A549 (cell line): ENCODE results near the gene BANF2. TPM values are rescaled to one million over a fixed set of nuclear protein-coding genes. Genes with fewer than 3 reads are reported as not detected.

Experiments
- ATAC-seq, 2 experiments: fragments of 200-7000 bp in 1 of 2; fragments of >200 bp in 1 of 2; cut with Nextera tagmentation in 1 of 2; cut with Tn5 transposase in 1 of 2; 3 replicates each; pipeline versions ENCODE4 v1.8.0 to v1.9.1; 2018 to 2020; ENCODE audit warnings: mild to moderate bottlenecking in 1 of 2, moderate library complexity in 1 of 2
- CTCF ChIA-PET: fragments of 300-600 bp; sonication (Branson Sonifier 250); formaldehyde crosslinking; extraction: SDS; loops from one replicate; lab custom pipeline; 2021; ENCODE audit warnings: antibody characterized with exemption, inconsistent platforms; lab: Yijun Ruan, JAX
- POLR2A ChIA-PET: fragments of 350-600 bp; formaldehyde crosslinking; extraction: SDS; loops from one replicate; lab custom pipeline; 2021; ENCODE audit warnings: antibody characterized with exemption, inconsistent platforms; lab: Yijun Ruan, JAX
- DNase-seq, 2 experiments: peaks; one replicate each; pipeline versions ENCODE4 v3.0.0 to v3.0.0-alpha.2; 2011 to 2016; ENCODE audit warnings: low read depth in 1 of 2, low spot score in 1 of 2
- FAIRE-seq: peaks from 2 replicates; lab custom pipeline; 2011; peaks lifted over from hg19 to GRCh38; lab: Jason Lieb, UNC
- H3K27ac ChIP-seq, 2 experiments: fragments of >200 bp; sonication (Bioruptor Twin); formaldehyde crosslinking; 3 replicates each; pipeline ENCODE4 v1.5.1; 2016 to 2017
- H3K4me1 ChIP-seq: fragments of >200 bp; sonication (Bioruptor Twin); formaldehyde crosslinking; 3 replicates; pipeline ENCODE4 v1.6.1; 2016
- H3K4me2 ChIP-seq: fragments of >200 bp; sonication (Bioruptor Twin); formaldehyde crosslinking; 3 replicates; pipeline ENCODE4 v1.6.1; 2016
- H3K4me3 ChIP-seq: fragments of >200 bp; sonication (Bioruptor Twin); formaldehyde crosslinking; 3 replicates; pipeline ENCODE4 v1.5.1; 2016
- H3K9me3 ChIP-seq: fragments of >200 bp; sonication (Bioruptor Twin); formaldehyde crosslinking; 3 replicates; pipeline ENCODE4 v1.6.1; 2016
- ATOH8 ChIP-seq: fragments of 250-450 bp; sonication (Bioruptor Pico); IDR thresholded peaks from 2 replicates; pipeline ENCODE4 v1.5.0; 2020; ENCODE audit warnings: low read depth, mild to moderate bottlenecking, moderate library complexity
- BHLHE40 ChIP-seq: IDR thresholded peaks from 2 replicates; pipeline ENCODE4 v1.6.1; 2012; ENCODE audit warnings: low read depth, low read length, inconsistent platforms
- CEBPB ChIP-seq, 2 experiments: fragments of >200 bp in 1 of 2; sonication (Bioruptor Twin) in 1 of 2; formaldehyde crosslinking in 1 of 2; IDR thresholded peaks; 2 replicates each; pipeline ENCODE4 v1.6.1; 2012 to 2016
- CHD2 ChIP-seq: fragments of 150-350 bp; IDR thresholded peaks from 2 replicates; pipeline ENCODE4 v1.6.1; 2014; ENCODE audit warnings: low read length; ENCODE audit not compliant: partially characterized antibody
- FOSL2 ChIP-seq, 2 experiments: fragments of 450-650 bp in 1 of 2; fragments of >200 bp in 1 of 2; sonication (Bioruptor Twin) in 1 of 2; formaldehyde crosslinking; IDR thresholded peaks; 2 replicates each; pipeline versions ENCODE4 v1.5.0 to v1.6.1; 2016 to 2020; ENCODE audit warnings: mild to moderate bottlenecking in 1 of 2, moderate library complexity in 1 of 2
- HOXA7 ChIP-seq: fragments of 250-450 bp; sonication (Bioruptor Pico); IDR thresholded peaks from 2 replicates; pipeline ENCODE4 v1.5.0; 2020; ENCODE audit warnings: mild to moderate bottlenecking, moderate library complexity
- JUN ChIP-seq, 2 experiments: fragments of >200 bp; sonication (Bioruptor Twin); formaldehyde crosslinking; IDR thresholded peaks; 2 replicates in 1 of 2; 3 replicates in 1 of 2; pipeline ENCODE4 v1.6.1; 2016 to 2017
- KDM5A ChIP-seq: fragments of 200-600 bp; sonication (generic); IDR thresholded peaks from 2 replicates; pipeline ENCODE4 v1.6.1; 2016; ENCODE audit warnings: antibody characterized with exemption, mild to moderate bottlenecking
- MAFK ChIP-seq: fragments of 450-650 bp; IDR thresholded peaks from 2 replicates; pipeline ENCODE4 v1.6.1; 2014; ENCODE audit not compliant: partially characterized antibody
- MYC ChIP-seq: IDR thresholded peaks from 2 replicates; pipeline ENCODE4 v1.6.1; 2012; ENCODE audit warnings: mild to moderate bottlenecking, inconsistent platforms, low read length, improper control_type of control experiment, borderline replicate concordance
- NFE2L2 ChIP-seq: fragments of 150-350 bp; conservative IDR thresholded peaks from 2 replicates; pipeline ENCODE4 v1.6.1; 2014; ENCODE audit warnings: low read length
- POLR2A ChIP-seq: IDR thresholded peaks from 2 replicates; pipeline ENCODE4 v1.6.1; 2012; ENCODE audit warnings: mild to moderate bottlenecking, low read length
- POLR2AphosphoS2 ChIP-seq: conservative IDR thresholded peaks from 2 replicates; pipeline ENCODE4 v1.6.1; 2012; ENCODE audit warnings: low read length, improper control_type of control experiment, inconsistent platforms
- RAD21 ChIP-seq, 2 experiments: fragments of >200 bp in 1 of 2; sonication (Bioruptor Twin) in 1 of 2; formaldehyde crosslinking in 1 of 2; IDR thresholded peaks in 1 of 2; conservative IDR thresholded peaks in 1 of 2; 2 replicates in 1 of 2; 3 replicates in 1 of 2; pipeline ENCODE4 v1.6.1; 2012 to 2018; ENCODE audit warnings: inconsistent platforms in 1 of 2
- REST ChIP-seq: fragments of 200-600 bp; sonication (generic); IDR thresholded peaks from 2 replicates; pipeline ENCODE4 v1.6.1; 2016; ENCODE audit warnings: antibody characterized with exemption, mild to moderate bottlenecking, moderate library complexity
- USF2 ChIP-seq: fragments of 450-650 bp; IDR thresholded peaks from 2 replicates; pipeline ENCODE4 v1.6.1; 2014; ENCODE audit warnings: antibody characterized with exemption
- ZNF302 ChIP-seq: fragments of 250-450 bp; sonication (Bioruptor Pico); IDR thresholded peaks from 2 replicates; pipeline ENCODE4 v1.9.0; 2021; ENCODE audit warnings: inconsistent platforms, mild to moderate bottlenecking, moderate library complexity
- WGBS: methylation state at CpG from one replicate; pipeline ENCODE4 v1.1.6; 2017; ENCODE audit errors: missing lambda C conversion rate; 5-methylcytosine and 5-hydroxymethylcytosine counted together
- polyA plus RNA-seq, 4 experiments: library from polyadenylated mRNA; depleted of rRNA in 3 of 4; stranded (reverse); fragments of >200 nt; fragmentation: RNase III in 1 of 4; extraction: RNeasy Plus Mini Kit Qiagen cat#74134 plus additional on column Dnase treatment in 1 of 4; gene quantifications; 2 replicates in 3 of 4; 3 replicates in 1 of 4; pipeline ENCODE4 v1.2.3, GENCODE V29; 2011 to 2017
- TF ChIP-seq, protein P1 (sequence below): IDR thresholded peaks from 2 replicates; pipeline ENCODE4 v1.6.1; 2012

Gene BANF2
- polyA plus RNA-seq, 2 of the 4 experiments (the other 2 are of a cell fraction), result not detected

DNA sequence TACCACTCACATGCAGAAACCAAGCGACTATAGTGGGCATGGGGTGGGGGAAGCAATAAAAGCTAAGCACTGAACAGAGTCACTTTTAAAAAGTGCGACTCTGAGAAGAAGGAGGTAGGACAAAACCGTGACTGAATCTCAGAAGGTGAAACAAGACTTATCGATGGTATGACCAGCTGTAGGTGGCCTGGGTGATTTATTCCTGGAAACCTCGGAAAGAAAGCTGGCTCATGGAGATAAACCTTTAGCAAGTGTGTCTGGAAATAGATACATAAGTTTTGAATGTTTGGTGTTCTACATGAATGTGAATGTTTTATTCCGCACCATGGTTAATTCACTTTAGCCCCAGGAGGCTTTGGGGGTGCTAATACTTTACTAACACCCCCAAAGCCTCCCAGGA lies 43.9 kb downstream of the BANF2 start:
- no peak overlapping the region for H3K27ac ChIP-seq

DNA sequence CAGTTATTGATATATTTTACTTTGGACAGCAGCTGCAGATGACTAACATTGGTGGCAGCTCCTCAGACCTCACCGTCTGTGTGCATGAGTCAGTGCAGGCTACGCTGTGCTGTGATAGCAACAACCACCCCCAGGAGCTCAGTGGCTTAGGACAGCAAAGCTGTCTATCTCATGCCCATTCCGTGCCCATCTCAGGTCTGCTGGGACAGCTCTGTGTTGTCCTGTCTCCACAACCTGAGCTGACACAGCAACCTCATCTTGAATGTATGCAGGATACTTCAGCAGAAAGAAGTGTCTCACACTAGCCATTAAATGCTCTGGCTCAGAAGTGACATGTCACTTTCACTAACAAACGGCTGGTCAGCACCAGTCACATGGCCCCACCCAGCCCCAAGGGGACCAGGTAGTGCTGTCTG lies 47.7 kb downstream of the BANF2 start:
- FAIRE-seq, result no peak
- 7% methylated on average over 4 of the region's 4 CpGs for WGBS

More for the DNA sequence above, 43.9 kb downstream of the BANF2 start:
- Histone ChIP-seq H3K4me3 (no peak overlapping the region), H3K4me2 (no peak overlapping the region), H3K4me1 (peaks cover 6% of the 10 kb centered on the region), H3K9me3 (peaks cover 11% of the 10 kb centered on the region; the same call in 2 of the 3 replicates)
- WGBS, result 38% methylated on average over 6 of the region's 6 CpGs
- FAIRE-seq (no peak), ATAC-seq (no peak), DNase-seq (no peak)
- ChIA-PET POLR2A (no interaction called here), CTCF (interaction anchor here (0.7 to 1.8 kb wide), 6 partner anchors 9 to 239 kb away, joined by 3 to 5 read pairs (median 4); partner anchors contain the start of gene RRBP1)
- TF ChIP-seq RAD21 (conservative IDR thresholded peaks at IDR 0.05 in 1 of 2, IDR thresholded peaks at IDR 0.05 in 1 of 2) (no peak), KDM5A (no peak), ZNF302 (CRISPR knock-in tag) (no peak), NFE2L2 (no peak), MAFK (no peak), HOXA7 (CRISPR knock-in tag) (no peak)
- TF ChIP-seq, protein P1, sequence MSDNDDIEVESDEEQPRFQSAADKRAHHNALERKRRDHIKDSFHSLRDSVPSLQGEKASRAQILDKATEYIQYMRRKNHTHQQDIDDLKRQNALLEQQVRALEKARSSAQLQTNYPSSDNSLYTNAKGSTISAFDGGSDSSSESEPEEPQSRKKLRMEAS, result no peak
- TF ChIP-seq, all 56 proteins: peak for 0

More for the DNA sequence above, 47.7 kb downstream of the BANF2 start:
- H3K4me1 ChIP-seq, result peaks cover 6% of the 10 kb centered on the region
- ATAC-seq (peak; percentile 94 to 97), DNase-seq (peak; percentile 52 to 60)
- no peak overlapping the region for H3K27ac ChIP-seq
- no peak overlapping the region for H3K4me3 ChIP-seq
- POLR2A ChIA-PET, result interaction anchor here (0.6 kb wide), 1 partner anchor 65 kb away, joined by 3 read pairs; no protein-coding TSS in a partner anchor
- peak overlapping the region; percentile 54 for H3K4me2 ChIP-seq
- H3K9me3 ChIP-seq, result no peaks in the 10 kb centered on the region
- CTCF ChIA-PET, result interaction anchor here (1.0 to 1.5 kb wide), 2 partner anchors 10 to 29 kb away, joined by 3 read pairs; no protein-coding TSS in a partner anchor
- TF ChIP-seq ATOH8 (CRISPR knock-in tag) (no peak), CEBPB (IDR thresholded peaks at IDR 0.05) (no peak), REST (no peak), JUN (IDR thresholded peaks at IDR 0.05) (no peak), USF2 (peak; percentile 23; the same call in 1 of the 2 replicates), POLR2A (no peak), MYC (no peak), FOSL2 (IDR thresholded peaks at IDR 0.05) (no peak), FOSL2 (CRISPR knock-in tag; IDR thresholded peaks at IDR 0.05) (peak; percentile 48), CHD2 (no peak), BHLHE40 (no peak), POLR2AphosphoS2 (no peak)
- TF ChIP-seq, protein P1, result no peak
- TF ChIP-seq, all 56 proteins: peak for 2
